Measurements from ENCODE around the gene CA12.

- TF ChIP-seq TEAD4 (CRISPR knock-in tag; IDR thresholded peaks at IDR 0.05) (no peak), CTCF (IDR thresholded peaks at IDR 0.05) (no peak), ZBTB21 (CRISPR knock-in tag; IDR thresholded peaks at IDR 0.05; ENCODE audit: borderline replicate concordance) (no peak), NFYB (CRISPR knock-in tag; conservative IDR thresholded peaks at IDR 0.05; ENCODE audit: low read depth) (no peak), ZNF121 (CRISPR knock-in tag; IDR thresholded peaks at IDR 0.05) (no peak), SMAD3 (CRISPR knock-in tag; IDR thresholded peaks at IDR 0.05; ENCODE audit: borderline replicate concordance) (no peak), USF1 (CRISPR knock-in tag; IDR thresholded peaks at IDR 0.05) (no peak), ELF4 (CRISPR knock-in tag; IDR thresholded peaks at IDR 0.05; ENCODE audit: low read depth) (no peak), TCF7 (CRISPR knock-in tag; IDR thresholded peaks at IDR 0.05; ENCODE audit: low read depth) (no peak), NR2C2 (CRISPR knock-in tag; IDR thresholded peaks at IDR 0.05) (no peak), ZNF138 (CRISPR knock-in tag; conservative IDR thresholded peaks at IDR 0.05) (no peak)
- TF ChIP-seq, protein P1, sequence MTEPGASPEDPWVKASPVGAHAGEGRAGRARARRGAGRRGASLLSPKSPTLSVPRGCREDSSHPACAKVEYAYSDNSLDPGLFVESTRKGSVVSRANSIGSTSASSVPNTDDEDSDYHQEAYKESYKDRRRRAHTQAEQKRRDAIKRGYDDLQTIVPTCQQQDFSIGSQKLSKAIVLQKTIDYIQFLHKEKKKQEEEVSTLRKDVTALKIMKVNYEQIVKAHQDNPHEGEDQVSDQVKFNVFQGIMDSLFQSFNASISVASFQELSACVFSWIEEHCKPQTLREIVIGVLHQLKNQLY (CRISPR knock-in tag; IDR thresholded peaks at IDR 0.05) = no peak
- TF ChIP-seq, protein P2, sequence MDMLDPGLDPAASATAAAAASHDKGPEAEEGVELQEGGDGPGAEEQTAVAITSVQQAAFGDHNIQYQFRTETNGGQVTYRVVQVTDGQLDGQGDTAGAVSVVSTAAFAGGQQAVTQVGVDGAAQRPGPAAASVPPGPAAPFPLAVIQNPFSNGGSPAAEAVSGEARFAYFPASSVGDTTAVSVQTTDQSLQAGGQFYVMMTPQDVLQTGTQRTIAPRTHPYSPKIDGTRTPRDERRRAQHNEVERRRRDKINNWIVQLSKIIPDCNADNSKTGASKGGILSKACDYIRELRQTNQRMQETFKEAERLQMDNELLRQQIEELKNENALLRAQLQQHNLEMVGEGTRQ (CRISPR knock-in tag; IDR thresholded peaks at IDR 0.05) = no peak
Measured at GRCh38 chr15:63405683-63406390, 24.2 kb upstream of the CA12 start.
